Panc1 (cell line): ENCODE measurements around the gene ADGB.

Experiments used
- CTCF ChIP-seq: fragments of 450-650 bp; IDR thresholded peaks from 2 replicates; pipeline ENCODE4 v1.5.1; 2017; ENCODE audit warnings: mild to moderate bottlenecking
- POLR2AphosphoS5 ChIP-seq: IDR thresholded peaks from 2 replicates; pipeline ENCODE4 v1.6.1; 2012; ENCODE audit warnings: mild to moderate bottlenecking, low read depth, low read length, moderate library complexity
- REST ChIP-seq, 2 experiments: IDR thresholded peaks; 2 replicates each; pipeline ENCODE4 v1.6.1; 2011 to 2012; ENCODE audit warnings: low read depth in 2 of 2, control low read depth in 1 of 2, low read length in 1 of 2, mild to moderate bottlenecking in 1 of 2, moderate library complexity in 1 of 2; ENCODE audit not compliant: insufficient read depth in 1 of 2
- SIN3A ChIP-seq: IDR thresholded peaks from 2 replicates; pipeline ENCODE4 v1.6.1; 2012; ENCODE audit warnings: low read depth, mild to moderate bottlenecking, low read length, moderate library complexity, borderline replicate concordance; ENCODE audit not compliant: insufficient read depth
- TCF7L2 ChIP-seq: IDR thresholded peaks from 2 replicates; pipeline ENCODE4 v1.6.1; 2011; ENCODE audit warnings: mild to moderate bottlenecking, low read depth, low read length, inconsistent platforms

- TF ChIP-seq CTCF (no peak), REST (IDR thresholded peaks at IDR 0.05; ENCODE audit: insufficient read depth in 1 of 2, low read depth in 2 of 2, low read length in 1 of 2) (no peak), POLR2AphosphoS5 (no peak), SIN3A (no peak), TCF7L2 (no peak)
Observed at GRCh38 chr6:146578054-146578453, 20.7 kb upstream of the ADGB start.
